Measurements from ENCODE around the gene COX20.

Gene COX20

GRCh38 chr1:244881552-244882280, 46.3 kb downstream of the COX20 start:
- DNase-seq = no peak

- no peak for DNase-seq
Measured at GRCh38 chr1:244887281-244887680, 51.8 kb downstream of the COX20 start.

- no peak for DNase-seq
Measured at GRCh38 chr1:244893836-244894235, 58.4 kb downstream of the COX20 start.
